Liver (tissue), 9 donors: ENCODE results near the gene KDM7A. TPM values are rescaled to one million over a fixed set of nuclear protein-coding genes. Genes with fewer than 3 reads are reported as not detected.

Experiments
- DNase-seq: peaks from one replicate; pipeline ENCODE4 v3.0.0-alpha.2; 2017; ENCODE audit warnings: low spot score
- H3K27ac ChIP-seq, 2 donors: one replicate each; pipeline ENCODE4 v1.7.0; 2013; ENCODE audit warnings: inconsistent platforms in 2 of 2, low read length in 2 of 2, control low read depth in 1 of 2, low read depth in 1 of 2, mild to moderate bottlenecking in 1 of 2
- H3K27me3 ChIP-seq, 4 donors: one replicate each; pipeline versions ENCODE4 v1.6.1 to v1.7.0; 2013; ENCODE audit warnings: low read length in 3 of 4, inconsistent platforms in 1 of 4, mild to moderate bottlenecking in 1 of 4, moderate library complexity in 1 of 4; ENCODE audit not compliant: control insufficient read depth in 4 of 4, insufficient read depth in 4 of 4
- H3K36me3 ChIP-seq, 4 donors: one replicate each; pipeline versions ENCODE4 v1.6.1 to v1.7.0; 2013; ENCODE audit warnings: low read length in 3 of 4, mild to moderate bottlenecking in 3 of 4, low read depth in 1 of 4, moderate library complexity in 1 of 4; ENCODE audit not compliant: control insufficient read depth in 4 of 4, insufficient read depth in 3 of 4
- H3K4me1 ChIP-seq, 4 donors: one replicate each; pipeline versions ENCODE4 v1.6.1 to v1.7.0; 2013; ENCODE audit warnings: low read length in 3 of 4, mild to moderate bottlenecking in 3 of 4, moderate library complexity in 1 of 4; ENCODE audit not compliant: control insufficient read depth in 4 of 4, insufficient read depth in 4 of 4
- H3K4me3 ChIP-seq, 3 donors: one replicate each; pipeline versions ENCODE4 v1.6.1 to v1.7.0; 2013; ENCODE audit warnings: low read length in 3 of 3, control low read depth in 1 of 3, low read depth in 1 of 3, mild to moderate bottlenecking in 1 of 3
- H3K9ac ChIP-seq, 2 donors: one replicate each; pipeline ENCODE4 v1.7.0; 2013; ENCODE audit warnings: low read length in 2 of 2, mild to moderate bottlenecking in 2 of 2, moderate library complexity in 2 of 2, control low read depth in 1 of 2, low read depth in 1 of 2
- H3K9me3 ChIP-seq, 4 donors: one replicate each; pipeline versions ENCODE4 v1.6.1 to v1.7.0; 2013; ENCODE audit warnings: low read length in 3 of 4; ENCODE audit not compliant: control insufficient read depth in 4 of 4
- EGR1 ChIP-seq, 2 donors: IDR thresholded peaks; 2 replicates each; pipeline ENCODE4 v1.6.1; 2016 to 2018; ENCODE audit warnings: antibody characterized with exemption in 2 of 2, low read depth in 2 of 2
- FOXA1 ChIP-seq: IDR thresholded peaks from 2 replicates; pipeline ENCODE4 v1.6.1; 2016; ENCODE audit warnings: antibody characterized with exemption
- FOXA2 ChIP-seq: IDR thresholded peaks from 2 replicates; pipeline ENCODE4 v1.6.1; 2016; ENCODE audit warnings: antibody characterized with exemption
- GABPA ChIP-seq, 2 donors: IDR thresholded peaks in 1 of 2; conservative IDR thresholded peaks in 1 of 2; 2 replicates each; pipeline ENCODE4 v1.6.1; 2016; ENCODE audit warnings: antibody characterized with exemption in 2 of 2, mild to moderate bottlenecking in 1 of 2, moderate library complexity in 1 of 2
- HNF4A ChIP-seq, 2 donors: conservative IDR thresholded peaks; 2 replicates each; pipeline ENCODE4 v1.6.1; 2016; ENCODE audit warnings: antibody characterized with exemption in 2 of 2, mild to moderate bottlenecking in 2 of 2
- HNF4G ChIP-seq: IDR thresholded peaks from 2 replicates; pipeline ENCODE4 v1.6.1; 2016; ENCODE audit warnings: antibody characterized with exemption
- JUND ChIP-seq, 2 donors: IDR thresholded peaks; 2 replicates each; pipeline ENCODE4 v1.6.1; 2016; ENCODE audit warnings: antibody characterized with exemption in 2 of 2
- NR2F2 ChIP-seq: IDR thresholded peaks from 2 replicates; pipeline ENCODE4 v1.6.1; 2016; ENCODE audit warnings: antibody characterized with exemption
- RXRA ChIP-seq, 2 donors: IDR thresholded peaks; 2 replicates each; pipeline ENCODE4 v1.6.1; 2017 to 2018; ENCODE audit warnings: antibody characterized with exemption in 2 of 2, mild to moderate bottlenecking in 1 of 2
- SP1 ChIP-seq: IDR thresholded peaks from 2 replicates; pipeline ENCODE4 v1.6.1; 2018; ENCODE audit warnings: antibody characterized with exemption, mild to moderate bottlenecking
- TAF1 ChIP-seq: conservative IDR thresholded peaks from 2 replicates; pipeline ENCODE4 v1.6.1; 2016; ENCODE audit warnings: antibody characterized with exemption, mild to moderate bottlenecking
- YY1 ChIP-seq: IDR thresholded peaks from 2 replicates; pipeline ENCODE4 v1.6.1; 2016; ENCODE audit warnings: antibody characterized with exemption, mild to moderate bottlenecking
- whole genome bisulfite sequencing: extraction: QIAGEN DNeasy Blood & Tissue Kit; methylation state at CpG from one replicate; pipeline ENCODE4 v1.1.7; 2013; 5-methylcytosine and 5-hydroxymethylcytosine counted together
- polyA plus RNA-seq, 2 donors: library from polyadenylated mRNA; stranded (reverse) in 1 of 2; unstranded in 1 of 2; fragments of 200-250 nt in 1 of 2; fragments of >200 nt in 1 of 2; fragmentation: Nextera tagmentation in 1 of 2; extraction: Ambion mirVana in 1 of 2; gene quantifications; one replicate each; pipeline versions ENCODE4 v1.2.1 to v1.2.3, GENCODE V29; 2013 to 2015
- total RNA-seq, 2 donors: library from RNA; depleted of rRNA; stranded (reverse); fragments of >200 nt; gene quantifications; one replicate each; pipeline ENCODE4 v1.2.3, GENCODE V29; 2014
- TF ChIP-seq, protein P1 (sequence below): IDR thresholded peaks from 2 replicates; pipeline ENCODE4 v1.6.1; 2016; ENCODE audit warnings: antibody characterized with exemption
- TF ChIP-seq, protein P2 (sequence below): IDR thresholded peaks from 2 replicates; pipeline ENCODE4 v1.6.1; 2016; ENCODE audit warnings: antibody characterized with exemption
- TF ChIP-seq, protein P3 (sequence below): fragments of 150-350 bp; IDR thresholded peaks from 2 replicates; pipeline ENCODE4 v1.5.1; 2017; ENCODE audit warnings: improper control_type of control experiment, low read depth, low read length; ENCODE audit not compliant: missing input control
- TF ChIP-seq, protein P4 (sequence below): IDR thresholded peaks from 2 replicates; pipeline ENCODE4 v1.6.1; 2016; ENCODE audit warnings: antibody characterized with exemption, mild to moderate bottlenecking
- donor health status: healthy.
- donor health status: healthy.
- donor health status: healthy.
- donor health status: healthy.
- donor health status: healthy.

Gene KDM7A
- total and polyA plus RNA-seq, 4 donors, result 1.9 to 27.5 (median 9.9) TPM

DNA sequence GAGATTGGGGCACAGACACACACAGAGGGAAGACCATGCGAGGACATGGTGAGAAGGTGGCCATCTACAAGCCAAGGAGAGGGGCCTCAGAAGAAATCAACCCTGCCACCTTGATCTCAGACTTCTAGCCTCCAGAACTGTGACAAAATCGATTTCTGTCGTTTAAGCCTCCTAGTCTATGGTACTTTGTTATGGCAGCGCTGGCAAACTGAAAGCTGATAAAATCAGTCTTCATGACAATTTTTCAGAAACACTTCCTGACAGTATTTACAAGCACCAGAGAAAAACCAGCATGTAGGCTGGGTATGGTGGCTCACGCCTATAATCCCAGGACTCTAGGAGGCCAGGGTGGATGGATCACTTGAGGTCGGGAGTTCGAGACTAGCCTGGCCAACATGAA lies 118.3 kb downstream of the KDM7A start (continued):
- TF ChIP-seq, protein P1, sequence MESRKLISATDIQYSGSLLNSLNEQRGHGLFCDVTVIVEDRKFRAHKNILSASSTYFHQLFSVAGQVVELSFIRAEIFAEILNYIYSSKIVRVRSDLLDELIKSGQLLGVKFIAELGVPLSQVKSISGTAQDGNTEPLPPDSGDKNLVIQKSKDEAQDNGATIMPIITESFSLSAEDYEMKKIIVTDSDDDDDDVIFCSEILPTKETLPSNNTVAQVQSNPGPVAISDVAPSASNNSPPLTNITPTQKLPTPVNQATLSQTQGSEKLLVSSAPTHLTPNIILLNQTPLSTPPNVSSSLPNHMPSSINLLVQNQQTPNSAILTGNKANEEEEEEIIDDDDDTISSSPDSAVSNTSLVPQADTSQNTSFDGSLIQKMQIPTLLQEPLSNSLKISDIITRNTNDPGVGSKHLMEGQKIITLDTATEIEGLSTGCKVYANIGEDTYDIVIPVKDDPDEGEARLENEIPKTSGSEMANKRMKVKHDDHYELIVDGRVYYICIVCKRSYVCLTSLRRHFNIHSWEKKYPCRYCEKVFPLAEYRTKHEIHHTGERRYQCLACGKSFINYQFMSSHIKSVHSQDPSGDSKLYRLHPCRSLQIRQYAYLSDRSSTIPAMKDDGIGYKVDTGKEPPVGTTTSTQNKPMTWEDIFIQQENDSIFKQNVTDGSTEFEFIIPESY, result no peak
- no peak for TF ChIP-seq TAF1
- TF ChIP-seq, protein P2, sequence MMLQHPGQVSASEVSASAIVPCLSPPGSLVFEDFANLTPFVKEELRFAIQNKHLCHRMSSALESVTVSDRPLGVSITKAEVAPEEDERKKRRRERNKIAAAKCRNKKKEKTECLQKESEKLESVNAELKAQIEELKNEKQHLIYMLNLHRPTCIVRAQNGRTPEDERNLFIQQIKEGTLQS, result no peak

DNA sequence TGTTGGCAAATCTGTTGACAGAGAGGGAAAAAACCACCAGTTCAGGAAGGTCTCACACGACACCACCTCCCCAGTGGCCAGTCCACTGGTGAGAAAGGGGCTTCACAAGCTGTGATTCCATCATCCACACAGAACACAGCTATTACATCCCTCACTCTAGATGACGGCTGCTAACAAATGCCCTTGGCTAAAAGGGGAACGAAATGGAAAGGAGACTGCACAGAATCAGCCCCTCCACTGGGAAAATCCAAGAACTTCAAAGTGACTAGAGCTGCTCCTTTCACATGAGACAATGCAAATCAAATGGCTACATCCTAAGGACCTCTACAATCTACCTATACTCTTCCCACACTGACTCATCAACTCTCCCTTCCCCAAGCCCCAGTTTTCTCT lies 119.6 kb downstream of the KDM7A start:
- no peak overlapping the region for H3K4me3 ChIP-seq
- H3K9ac ChIP-seq, result no peak overlapping the region
- DNase-seq, result no peak
- no peaks in the 10 kb centered on the region for H3K9me3 ChIP-seq
- peaks cover 0 to 6% (median 5%) of the 10 kb centered on the region in 4 donors for H3K36me3 ChIP-seq
- H3K27ac ChIP-seq, result no peak overlapping the region
- H3K4me1 ChIP-seq, result peaks cover 6 to 25% (median 17%) of the 10 kb centered on the region in 4 donors
- WGBS, result 98% methylated on average over 3 of the region's 3 CpGs
- no peaks in the 10 kb centered on the region for H3K27me3 ChIP-seq
- TF ChIP-seq, protein P2, result no peak
- TF ChIP-seq YY1, result no peak
- TF ChIP-seq SP1, result no peak
- no peak for TF ChIP-seq JUND (IDR thresholded peaks at IDR 0.05)
- no peak for TF ChIP-seq NR2F2
- TF ChIP-seq, protein P3, sequence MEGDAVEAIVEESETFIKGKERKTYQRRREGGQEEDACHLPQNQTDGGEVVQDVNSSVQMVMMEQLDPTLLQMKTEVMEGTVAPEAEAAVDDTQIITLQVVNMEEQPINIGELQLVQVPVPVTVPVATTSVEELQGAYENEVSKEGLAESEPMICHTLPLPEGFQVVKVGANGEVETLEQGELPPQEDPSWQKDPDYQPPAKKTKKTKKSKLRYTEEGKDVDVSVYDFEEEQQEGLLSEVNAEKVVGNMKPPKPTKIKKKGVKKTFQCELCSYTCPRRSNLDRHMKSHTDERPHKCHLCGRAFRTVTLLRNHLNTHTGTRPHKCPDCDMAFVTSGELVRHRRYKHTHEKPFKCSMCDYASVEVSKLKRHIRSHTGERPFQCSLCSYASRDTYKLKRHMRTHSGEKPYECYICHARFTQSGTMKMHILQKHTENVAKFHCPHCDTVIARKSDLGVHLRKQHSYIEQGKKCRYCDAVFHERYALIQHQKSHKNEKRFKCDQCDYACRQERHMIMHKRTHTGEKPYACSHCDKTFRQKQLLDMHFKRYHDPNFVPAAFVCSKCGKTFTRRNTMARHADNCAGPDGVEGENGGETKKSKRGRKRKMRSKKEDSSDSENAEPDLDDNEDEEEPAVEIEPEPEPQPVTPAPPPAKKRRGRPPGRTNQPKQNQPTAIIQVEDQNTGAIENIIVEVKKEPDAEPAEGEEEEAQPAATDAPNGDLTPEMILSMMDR, result no peak
- TF ChIP-seq, protein P4, sequence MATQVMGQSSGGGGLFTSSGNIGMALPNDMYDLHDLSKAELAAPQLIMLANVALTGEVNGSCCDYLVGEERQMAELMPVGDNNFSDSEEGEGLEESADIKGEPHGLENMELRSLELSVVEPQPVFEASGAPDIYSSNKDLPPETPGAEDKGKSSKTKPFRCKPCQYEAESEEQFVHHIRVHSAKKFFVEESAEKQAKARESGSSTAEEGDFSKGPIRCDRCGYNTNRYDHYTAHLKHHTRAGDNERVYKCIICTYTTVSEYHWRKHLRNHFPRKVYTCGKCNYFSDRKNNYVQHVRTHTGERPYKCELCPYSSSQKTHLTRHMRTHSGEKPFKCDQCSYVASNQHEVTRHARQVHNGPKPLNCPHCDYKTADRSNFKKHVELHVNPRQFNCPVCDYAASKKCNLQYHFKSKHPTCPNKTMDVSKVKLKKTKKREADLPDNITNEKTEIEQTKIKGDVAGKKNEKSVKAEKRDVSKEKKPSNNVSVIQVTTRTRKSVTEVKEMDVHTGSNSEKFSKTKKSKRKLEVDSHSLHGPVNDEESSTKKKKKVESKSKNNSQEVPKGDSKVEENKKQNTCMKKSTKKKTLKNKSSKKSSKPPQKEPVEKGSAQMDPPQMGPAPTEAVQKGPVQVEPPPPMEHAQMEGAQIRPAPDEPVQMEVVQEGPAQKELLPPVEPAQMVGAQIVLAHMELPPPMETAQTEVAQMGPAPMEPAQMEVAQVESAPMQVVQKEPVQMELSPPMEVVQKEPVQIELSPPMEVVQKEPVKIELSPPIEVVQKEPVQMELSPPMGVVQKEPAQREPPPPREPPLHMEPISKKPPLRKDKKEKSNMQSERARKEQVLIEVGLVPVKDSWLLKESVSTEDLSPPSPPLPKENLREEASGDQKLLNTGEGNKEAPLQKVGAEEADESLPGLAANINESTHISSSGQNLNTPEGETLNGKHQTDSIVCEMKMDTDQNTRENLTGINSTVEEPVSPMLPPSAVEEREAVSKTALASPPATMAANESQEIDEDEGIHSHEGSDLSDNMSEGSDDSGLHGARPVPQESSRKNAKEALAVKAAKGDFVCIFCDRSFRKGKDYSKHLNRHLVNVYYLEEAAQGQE, result no peak
- TF ChIP-seq FOXA2, result no peak

DNA sequence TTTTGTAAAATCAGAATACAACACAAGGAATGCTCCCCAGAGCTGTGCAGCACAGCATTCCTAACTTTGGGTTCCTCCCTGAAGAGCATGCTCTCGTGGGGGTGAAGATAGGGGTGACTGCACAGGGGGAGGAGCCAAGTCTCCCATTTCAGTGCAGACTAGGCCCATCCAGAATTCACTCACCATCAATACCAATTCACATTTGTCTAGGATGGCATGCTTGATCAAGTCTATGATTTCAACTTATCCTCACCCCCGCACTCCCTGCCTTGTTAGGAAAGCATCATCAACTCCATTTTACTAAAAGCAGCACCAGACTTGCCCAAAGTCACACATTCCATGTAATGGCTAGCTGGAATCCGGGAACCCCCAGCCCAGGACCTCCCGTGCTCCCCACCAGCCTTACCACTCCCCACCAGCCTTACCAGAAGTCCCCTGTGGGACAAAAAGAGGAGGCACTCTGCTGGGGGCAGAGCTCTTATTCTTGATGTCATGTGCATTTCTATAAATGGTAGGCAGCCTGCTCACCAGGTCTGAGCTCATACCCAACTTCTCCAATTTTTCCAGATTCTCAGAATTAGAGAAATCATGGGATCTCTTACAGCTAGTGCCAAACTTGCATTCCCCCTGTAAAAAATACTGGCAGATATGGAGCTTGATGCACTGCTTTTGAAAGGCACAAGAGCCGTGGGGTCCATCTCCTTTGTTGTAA lies 120.2 kb downstream of the KDM7A start:
- no peak overlapping the region for H3K27ac ChIP-seq
- WGBS, result 97% methylated on average over 5 of the region's 5 CpGs
- TF ChIP-seq HNF4A (conservative IDR thresholded peaks at IDR 0.05), result no peak
- TF ChIP-seq YY1, result no peak
- no peak for TF ChIP-seq GABPA (IDR thresholded peaks at IDR 0.05 in 1 of 2, conservative IDR thresholded peaks at IDR 0.05 in 1 of 2)
- TF ChIP-seq, protein P1, result no peak
- TF ChIP-seq JUND (IDR thresholded peaks at IDR 0.05), result no peak
- no peak for TF ChIP-seq HNF4G
- no peak for TF ChIP-seq FOXA1
- TF ChIP-seq, protein P3, result no peak
- TF ChIP-seq NR2F2, result no peak
- no peak for TF ChIP-seq RXRA (IDR thresholded peaks at IDR 0.05)
- TF ChIP-seq, protein P2, result no peak
- no peak for TF ChIP-seq EGR1 (IDR thresholded peaks at IDR 0.05; ENCODE audit: low read depth in 2 of 2)

More for the DNA sequence above, 120.2 kb downstream of the KDM7A start:
- H3K4me1 ChIP-seq, result peaks cover 6 to 24% (median 15%) of the 10 kb centered on the region in 4 donors
- H3K9ac ChIP-seq, result no peak overlapping the region
- no peaks in the 10 kb centered on the region for H3K9me3 ChIP-seq
- no peak for DNase-seq
- H3K36me3 ChIP-seq, result peaks cover 0 to 6% (median 5%) of the 10 kb centered on the region in 4 donors
- H3K27me3 ChIP-seq, result no peaks in the 10 kb centered on the region
- no peak overlapping the region for H3K4me3 ChIP-seq
